Activated T-helper 9 cell treated with anti-CD3 and anti-CD28 coated beads, Interleukin-2, amount 50 U/mL, for 16 hours (primary cell): Measurements from ENCODE around the gene EMC6.

Experiments
- DNase-seq: peaks from one replicate; pipeline ENCODE4 v3.0.0-alpha.2; 2020; ENCODE audit warnings: low read depth

Gene EMC6

DNA sequence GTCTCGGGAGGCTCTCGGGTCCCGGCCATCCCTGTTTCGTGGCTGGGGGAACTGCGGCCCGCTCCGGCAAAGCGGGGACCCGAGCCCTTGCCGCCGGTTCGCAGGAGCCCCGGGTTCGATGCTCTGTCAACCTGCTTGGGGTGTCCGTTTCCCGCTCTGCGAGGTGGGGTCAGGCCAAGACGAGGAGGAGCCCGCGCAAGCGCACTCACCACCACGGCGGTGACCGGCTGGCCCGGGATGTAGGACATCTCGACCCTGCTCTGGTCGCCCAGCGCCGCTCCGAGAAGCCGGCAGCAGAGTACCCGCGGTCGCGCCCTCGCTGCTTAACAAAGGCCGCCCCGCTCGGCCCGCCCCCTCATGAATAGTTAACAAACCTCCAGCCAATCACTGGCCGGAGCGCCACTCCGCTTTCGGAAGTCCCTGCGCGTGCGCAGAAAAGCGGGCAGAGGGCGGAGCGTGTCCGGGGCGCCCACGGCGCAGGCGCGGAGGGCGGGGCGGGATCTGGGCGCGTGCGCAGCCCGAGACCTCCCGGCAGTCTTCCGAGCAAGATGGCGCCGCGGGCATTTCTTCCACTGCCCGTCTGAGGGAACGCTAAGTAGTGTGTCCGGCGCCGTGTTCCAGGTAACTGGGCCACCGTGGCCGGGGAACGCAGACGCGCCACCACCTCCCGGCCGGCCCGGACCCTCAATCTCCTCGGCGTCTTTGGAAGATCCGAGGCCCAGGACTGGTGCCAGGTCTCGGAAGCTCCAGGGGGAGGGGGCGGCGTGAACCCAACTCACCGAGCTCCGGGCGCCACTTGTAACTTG lies at the start of gene EMC6, which contains the start of gene TAX1BP3:
EMC6 (plus strand) TSS at position 534 of the 806 bp plus-strand sequence. CDS start 335 bp downstream, outside the sequence.
TAX1BP3 (minus strand) TSS at position 300 of the 806 bp plus-strand sequence; CDS start at position 248, 52 bp downstream.
- peak; percentile 99 for DNase-seq

DNA sequence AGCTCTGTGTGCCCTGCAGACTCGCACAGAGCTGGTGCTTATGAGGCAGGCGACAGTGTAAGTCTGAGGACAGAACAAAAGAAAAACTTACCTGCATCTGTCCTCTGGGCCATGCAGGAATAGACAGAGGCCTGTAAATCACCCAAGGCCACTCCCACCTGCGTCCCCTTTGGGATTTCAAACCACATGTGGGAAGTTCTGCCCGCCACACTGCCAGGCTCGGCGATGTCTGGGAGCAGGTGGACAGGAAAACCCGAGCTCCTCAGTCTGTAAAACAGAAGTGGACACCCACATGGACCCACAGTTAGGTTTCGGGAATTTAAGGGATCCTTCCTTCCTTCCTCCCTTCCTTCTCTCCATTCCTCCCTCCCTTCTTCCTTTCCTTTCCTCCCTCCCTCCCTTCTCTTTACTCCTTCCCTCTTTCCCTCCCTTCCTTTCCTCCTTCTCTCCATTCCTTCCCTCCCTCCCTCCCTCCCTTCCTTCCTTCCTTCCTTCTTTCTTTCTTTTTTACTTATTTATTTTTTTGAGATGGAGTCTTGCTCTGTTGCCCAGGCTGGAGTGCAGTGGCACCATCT lies 47.4 kb upstream of the EMC6 start:
- no peak for DNase-seq

DNA sequence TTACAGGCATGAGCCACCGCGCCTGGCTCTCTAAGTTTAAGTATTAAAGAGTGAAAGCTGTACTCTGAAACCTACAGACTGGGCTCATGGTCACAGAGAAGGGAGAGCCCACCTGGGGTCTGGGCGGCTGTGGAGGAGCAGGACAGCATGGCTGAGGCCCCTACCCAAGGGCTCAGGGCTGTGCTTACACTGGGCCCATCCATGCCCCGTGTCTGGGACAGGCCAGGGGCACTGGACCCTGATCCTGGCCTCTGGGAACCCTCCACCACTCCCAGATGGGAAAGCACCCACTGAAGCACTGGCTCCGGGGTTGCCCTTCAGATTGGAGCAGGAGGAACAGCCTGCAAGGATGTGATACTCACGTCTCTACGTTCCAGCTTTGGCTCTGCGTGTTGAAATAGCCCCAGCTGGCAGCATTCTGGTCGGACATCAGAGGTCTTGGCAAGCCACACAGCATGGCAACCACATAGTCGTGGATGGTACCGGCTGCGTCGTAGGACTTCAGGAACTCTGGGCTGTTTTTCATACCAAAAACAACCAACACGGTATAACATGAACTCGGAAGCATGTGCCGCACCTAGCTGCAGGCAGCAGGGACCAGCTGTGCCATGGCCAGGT lies 45.5 kb upstream of the EMC6 start:
- DNase-seq = no peak

DNA sequence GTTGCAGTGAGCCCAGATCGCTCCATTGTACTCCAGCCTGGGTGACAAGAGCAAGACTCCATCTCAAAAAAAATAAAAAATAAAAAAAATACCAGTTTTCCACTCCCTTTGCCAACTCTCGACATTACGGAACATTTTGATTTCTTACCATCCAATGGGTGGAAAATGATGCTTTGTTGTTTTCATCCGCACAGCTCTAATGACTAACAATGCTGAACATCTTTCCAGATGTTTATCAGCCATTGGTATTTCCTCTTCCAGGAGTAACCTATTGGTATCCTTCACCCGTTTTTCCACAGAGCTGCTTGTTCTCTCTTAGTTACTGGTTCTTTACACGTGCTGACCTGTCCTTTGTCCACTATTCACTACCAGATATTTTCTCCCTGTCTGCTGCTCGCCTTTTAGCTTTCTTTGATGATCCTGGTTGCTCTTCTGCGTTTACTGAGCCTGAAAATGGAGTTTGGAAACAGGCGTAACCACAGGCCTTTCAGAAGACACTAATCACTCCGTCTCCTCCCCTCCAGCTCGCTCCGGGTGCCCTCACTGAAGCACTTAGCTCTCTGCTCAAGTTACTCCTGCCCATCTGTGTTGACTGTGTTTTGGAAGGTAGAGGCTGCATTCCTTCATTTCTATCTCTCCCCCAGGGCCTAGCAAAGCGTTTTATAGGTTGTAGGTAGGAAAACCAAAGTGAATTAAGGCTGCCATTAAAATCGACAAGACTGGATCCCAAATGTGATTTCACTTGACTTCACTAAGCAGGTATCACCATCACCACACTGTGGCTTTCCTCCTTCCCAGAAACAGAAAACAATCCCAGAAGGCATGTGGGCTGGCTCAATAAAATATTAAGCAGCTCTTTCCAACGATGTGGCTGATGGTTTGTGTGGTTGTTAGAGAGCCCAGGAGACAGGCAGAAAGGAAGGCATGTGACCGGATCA lies 41.5 kb upstream of the EMC6 start:
- DNase-seq = no peak

DNA sequence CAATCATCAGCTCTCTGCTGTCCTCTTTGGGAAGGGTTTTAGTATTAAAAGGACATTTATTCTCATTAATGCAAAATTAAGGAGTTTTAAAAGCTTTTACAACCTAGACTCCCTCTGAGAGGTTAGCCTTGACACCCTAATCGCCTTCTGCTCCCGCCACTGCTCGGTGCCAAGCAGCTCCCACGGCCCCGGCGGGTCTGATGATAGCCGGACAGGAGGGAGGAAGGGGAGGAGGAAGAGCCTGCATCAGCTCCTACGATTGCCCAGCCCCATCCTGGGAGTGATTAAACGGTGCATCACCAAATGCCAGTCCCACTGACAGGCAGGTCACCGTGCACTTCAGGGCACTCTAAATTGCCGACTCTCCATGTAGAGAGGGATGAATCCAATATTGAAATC lies 40.8 kb upstream of the EMC6 start:
- no peak for DNase-seq

DNA sequence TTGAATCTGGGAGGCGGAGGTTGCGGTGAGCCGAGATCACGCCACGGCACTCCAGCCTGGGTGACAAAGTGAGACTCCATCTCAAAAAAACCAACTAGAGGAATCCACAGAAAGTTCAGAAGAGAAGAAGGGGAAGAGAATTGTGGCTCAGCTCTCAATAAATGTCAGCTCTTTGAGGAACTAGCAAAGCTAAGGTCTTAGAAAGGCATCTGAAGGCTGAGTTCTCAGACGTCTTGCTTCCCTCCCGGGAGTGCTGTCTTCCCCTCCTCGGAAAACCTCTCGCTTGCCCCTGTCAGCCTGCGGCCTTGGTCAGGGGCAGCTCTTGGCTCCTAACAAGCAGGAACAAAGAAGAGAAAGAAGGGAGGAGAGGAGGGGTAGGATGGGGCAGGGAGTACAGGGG lies 37.8 kb upstream of the EMC6 start:
- DNase-seq = no peak

DNA sequence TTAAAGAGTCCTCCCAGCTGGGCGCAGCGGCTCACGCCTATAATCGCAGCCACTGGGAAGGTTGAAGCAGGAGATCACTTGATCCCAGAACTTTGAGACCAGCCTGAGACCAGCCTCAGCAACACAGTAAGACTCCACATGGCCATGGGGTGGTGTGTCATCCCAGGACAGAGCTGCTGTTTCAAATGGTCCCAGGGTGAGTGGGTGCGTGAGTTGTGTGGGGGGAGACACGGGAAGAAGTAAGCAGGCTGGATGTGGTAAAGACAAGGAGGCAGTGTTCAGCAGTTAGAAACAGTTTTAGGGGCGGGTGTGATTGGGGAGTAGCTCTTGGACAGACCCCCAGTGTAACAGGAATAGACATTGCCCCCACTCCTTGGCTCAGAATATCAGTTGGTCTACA lies 36.3 kb upstream of the EMC6 start:
- no peak for DNase-seq

DNA sequence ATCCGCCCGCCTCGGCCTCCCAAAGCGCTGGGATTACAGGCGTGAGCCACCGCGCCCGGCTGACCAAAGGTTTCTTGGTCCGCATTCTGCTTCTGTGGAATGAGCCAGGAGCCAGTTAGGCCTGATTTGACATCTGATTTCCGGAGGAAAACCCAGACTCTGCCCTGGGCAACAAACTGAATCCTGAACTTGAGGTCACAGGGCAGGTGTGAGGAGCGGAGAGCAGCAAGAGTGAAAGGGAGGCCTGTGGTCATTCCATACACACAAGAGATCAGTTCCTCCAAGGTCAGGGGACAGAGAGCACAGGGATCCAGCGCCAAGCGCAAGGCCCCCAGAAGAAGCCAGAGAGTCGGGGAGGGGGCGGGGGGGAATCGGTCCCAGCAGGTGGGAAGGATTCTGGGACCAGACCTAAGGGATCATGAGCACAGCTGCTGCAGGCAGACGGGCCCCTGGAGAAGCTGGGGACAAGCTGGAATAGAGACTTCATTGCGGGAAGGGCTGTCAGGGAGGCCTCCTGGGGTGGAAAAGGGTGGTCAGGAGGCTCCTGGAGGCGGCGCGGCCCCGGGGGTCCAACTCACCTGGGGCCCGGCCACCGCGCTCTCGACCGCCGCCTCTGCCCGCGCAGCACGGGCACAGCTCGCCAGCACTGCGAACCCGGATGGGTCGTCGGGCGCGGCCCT lies 33.0 kb upstream of the EMC6 start:
- DNase-seq = no peak

DNA sequence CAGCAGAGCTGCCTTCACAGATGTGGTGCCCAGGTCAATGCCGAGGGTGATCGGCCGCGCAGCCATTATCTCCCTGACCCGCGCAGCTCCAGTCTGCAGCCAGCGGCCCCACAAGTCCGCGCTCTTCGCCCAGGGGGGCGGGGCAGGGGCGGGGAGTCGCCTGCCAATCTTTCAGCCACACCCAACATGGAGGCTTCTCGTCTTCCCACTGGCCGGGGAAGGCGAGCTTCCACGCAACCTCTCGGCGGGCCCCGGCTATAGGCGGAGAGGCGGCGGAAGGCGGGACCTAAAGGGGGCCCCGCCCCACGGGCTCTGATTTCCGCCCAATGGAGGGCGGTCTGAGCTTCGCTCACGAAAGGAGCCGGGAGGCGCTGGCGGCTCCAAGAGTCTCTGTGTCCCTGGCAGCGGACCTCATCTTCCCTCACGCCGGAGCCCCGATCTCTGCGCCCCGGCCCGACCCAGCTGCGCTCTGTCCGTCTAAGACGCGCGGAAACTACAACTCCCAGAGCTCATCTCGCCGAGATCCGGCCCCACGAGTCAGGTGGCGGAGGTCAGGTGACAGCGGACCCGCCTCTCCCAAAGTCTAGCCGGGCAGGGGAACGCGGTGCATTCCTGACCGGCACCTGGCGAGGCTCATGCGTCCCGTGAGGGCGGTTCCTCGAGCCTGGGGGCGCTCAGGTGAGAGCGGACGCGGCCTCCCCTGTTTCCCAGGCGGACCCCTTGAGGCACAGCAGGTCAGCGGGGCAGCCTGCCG lies 32.3 kb upstream of the EMC6 start, which contains the start of the genes CTNS and SHPK:
CTNS (plus strand) TSS at position 607 of the 754 bp plus-strand sequence. CDS start 3,447 bp downstream, outside the sequence.
SHPK (minus strand) TSS at position 97 of the 754 bp plus-strand sequence; CDS start at position 66, 31 bp downstream.
- peak; percentile 92 for DNase-seq

DNA sequence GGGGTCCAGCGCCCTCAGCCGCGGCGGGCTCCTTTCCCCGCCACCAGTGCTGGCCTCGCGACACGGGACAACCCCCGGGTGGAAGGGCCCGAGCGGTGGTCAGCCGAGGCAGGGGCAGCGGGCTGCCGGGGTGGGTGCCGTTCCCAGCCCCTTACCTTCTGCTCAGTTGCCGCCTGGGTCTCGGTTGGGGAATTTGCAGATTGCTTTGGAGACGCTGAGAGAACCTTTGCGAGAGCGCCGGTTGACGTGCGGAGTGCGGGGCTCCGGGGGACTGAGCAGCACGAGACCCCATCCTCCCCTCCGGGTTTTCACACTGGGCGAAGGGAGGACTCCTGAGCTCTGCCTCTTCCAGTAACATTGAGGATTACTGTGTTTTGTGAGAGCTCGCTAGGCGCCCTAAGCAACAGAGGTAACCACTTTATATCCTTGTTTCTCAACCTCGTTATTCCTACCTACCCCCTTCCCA lies 31.7 kb upstream of the EMC6 start:
- no peak for DNase-seq

DNA sequence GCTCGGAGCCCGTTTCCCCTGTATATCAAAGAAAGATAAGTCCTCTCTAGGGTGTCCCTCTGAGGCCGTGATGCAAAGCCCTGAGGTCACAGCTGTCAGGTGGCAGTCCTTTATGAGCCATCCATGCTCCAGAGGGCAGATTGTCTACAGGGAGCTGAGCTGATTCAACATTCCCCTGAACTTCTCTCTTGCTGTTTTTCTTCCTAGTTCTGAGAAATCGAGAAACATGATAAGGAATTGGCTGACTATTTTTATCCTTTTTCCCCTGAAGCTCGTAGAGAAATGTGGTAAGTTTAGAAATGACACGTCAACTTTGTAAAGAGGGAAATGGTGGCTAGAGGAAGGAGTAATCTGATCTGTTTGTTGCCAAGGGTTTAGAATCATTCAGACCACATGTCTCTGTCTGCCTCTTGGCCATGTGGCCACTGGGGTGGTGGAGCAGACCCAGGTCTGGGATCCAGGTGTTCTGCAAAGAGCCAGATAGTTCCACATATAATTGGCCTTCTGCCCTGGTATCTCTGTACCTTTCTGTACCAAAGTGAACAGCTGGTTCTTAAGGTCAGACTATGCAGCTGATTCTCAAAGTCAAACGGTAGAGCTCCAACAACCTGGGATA lies 28.5 kb upstream of the EMC6 start:
- DNase-seq = no peak

DNA sequence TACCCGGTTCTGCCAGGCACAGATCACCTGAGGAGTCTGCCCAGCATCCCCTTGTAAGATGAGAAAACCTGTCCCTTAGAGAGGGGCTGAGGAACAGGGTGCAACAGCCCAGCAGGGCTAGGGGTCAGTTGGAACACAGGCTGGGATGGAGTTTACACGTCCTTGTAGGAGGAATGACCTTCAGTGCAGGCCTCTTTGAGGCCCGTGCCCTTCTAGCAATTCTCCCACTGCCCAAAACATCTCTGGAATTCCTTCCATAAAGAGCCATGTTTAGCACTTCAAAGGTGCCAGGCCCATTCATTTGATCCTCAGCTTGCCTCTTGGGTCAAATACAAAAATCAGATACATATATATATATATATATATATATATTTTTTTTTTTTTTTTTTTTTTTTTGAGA lies 27.6 kb upstream of the EMC6 start:
- no peak for DNase-seq

DNA sequence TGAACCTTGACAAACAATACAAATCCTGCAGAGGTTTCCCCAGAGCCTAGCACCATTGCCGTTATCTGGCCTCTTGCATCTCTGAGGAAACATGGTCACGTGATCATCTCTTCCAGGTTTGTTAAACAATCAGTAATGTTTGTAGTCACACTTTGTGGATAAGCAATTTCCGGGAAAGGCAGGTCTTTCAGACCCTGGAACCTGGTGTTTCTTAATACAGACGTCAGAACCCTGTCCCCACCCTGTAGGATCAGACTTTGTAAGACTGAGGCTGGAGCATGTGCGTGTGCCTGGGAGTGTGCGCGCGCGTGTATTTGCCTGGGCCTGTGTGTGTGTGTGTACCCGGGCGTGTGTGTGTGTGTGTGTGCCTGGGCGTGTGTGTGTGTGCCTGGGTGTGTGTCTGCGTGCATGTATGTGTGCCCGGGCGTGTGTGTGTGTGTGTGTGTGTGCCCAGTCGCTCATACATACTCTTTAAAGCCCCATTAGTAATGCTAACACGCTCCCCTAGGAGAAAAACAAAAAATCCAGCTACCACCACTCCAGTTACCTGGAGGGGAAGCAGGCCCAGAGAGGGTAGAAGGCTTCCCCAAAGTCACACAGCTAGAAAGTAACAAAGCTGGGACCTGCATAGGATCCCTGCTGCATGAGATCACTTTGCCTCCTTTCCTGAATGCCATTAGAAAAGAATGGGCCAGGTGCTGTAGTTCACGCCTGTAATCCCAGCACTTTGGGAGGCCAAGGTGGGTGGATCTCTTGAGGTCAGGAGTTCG lies 26.7 kb upstream of the EMC6 start:
- DNase-seq = no peak

DNA sequence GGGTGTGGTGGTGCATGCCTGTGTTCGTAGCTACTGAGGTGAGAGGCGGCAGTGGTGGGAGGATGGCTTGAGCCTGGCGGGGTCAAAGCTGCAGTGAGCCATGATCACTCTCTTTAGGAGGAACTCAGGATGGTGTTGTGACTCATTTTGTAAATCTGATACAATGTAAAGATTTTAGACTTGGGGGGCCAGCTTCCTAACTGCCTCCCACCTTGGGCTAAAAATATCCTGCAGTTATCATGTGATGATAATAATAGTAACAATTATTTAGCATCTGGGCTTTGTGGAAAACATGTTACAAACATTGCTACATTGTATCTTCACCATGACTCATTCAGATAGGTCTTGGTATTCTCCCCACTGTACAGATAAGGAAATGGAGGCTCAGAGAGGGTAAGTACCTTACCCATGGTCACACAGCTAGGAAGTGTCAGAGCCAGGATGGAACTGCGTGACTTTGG lies 24.7 kb upstream of the EMC6 start:
- DNase-seq = no peak

DNA sequence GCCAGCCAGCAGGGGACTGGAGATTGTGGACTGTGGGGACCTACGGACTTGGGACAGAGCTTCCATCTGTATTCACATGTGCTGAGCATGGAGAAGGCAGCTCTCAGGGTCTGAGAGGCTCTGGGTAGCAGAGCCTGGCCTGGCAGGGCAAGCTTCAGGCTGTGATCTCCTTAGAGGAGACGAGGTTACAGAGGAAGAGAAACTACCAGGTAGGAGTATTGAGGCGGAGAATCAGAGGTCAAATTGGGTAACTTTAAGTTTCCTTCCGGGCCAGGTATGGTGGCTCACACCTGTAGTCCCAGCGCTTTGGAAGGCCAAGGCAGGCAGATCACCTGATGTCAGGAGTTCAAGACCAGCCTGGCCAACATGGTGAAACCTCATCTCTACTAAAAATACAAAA lies 23.3 kb upstream of the EMC6 start:
- DNase-seq = no peak

DNA sequence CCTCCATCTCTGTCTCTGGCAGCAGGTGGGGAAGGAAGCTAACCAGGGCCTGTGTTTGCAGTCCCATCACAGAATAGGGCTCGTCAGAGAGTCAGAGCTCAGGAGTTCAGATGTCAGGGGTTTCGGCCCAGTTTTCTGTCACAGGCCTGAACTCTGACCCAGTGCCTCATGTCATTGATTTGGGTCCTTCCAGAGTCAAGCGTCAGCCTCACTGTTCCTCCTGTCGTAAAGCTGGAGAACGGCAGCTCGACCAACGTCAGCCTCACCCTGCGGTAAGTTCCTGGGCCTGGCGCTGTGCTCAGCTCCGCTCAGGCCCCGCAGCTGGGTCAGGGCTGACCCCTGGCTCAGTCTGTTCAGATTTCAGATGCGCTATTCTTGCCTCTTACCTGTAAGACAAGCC lies 21.4 kb upstream of the EMC6 start:
- no peak for DNase-seq

DNA sequence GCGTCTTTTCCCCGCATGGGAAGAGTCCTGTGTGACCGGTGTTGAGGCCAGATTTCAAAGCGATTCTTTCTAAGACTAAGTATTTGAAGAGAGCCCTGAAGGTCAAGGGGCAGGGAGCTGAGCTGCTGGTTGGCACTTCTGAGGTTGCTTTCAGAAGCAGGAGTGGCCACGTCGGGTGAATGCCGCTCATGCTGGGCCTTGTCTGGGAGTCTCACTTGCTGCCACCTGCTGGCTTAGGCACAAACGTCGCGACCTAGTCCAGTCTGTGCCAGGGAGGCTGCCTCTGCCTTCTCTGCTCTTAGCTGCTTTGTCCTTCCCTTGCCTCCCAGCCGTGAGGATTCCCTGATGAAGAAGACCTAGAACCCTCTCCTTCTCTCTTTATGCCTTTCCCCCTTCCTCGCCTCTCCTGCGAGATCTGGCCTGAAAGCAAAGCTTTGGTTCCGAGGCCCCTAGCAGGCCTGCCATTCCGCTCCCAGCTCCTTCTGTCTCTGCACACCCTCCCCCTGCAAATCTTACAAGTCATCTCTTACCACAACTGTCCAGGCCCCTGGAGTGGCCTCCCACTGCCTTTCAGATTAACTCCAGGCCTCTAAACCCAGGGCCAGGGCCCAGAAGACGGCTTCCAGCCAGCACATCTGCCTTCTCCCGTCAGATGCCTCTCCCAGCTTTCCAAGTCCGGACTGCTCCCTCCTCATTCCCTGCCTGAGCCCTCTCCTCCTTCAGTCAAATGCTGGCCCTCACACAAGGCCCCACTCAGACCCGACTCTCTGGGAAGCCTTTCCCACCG lies 20.6 kb upstream of the EMC6 start:
- DNase-seq = no peak

DNA sequence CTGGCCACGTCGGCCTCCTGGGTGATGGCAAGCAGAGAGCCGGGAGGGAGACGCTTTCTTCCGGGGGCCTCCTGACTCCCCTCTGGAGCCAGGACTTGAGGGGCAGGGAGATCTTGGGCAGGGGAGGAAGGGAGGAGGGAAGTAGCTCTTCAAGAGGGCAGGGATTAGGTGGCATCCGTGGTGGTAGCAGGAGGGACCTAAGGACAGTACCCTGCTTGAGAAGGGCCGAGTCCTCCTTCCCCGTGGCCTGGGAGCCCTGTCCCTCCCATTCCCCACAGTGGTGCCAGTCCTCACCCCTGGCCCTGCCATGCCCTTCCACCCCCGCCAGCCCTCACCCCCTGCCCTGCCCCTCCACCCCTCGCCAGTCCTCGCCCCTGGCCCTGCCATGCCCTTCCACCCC lies 12.8 kb upstream of the EMC6 start:
- no peak for DNase-seq
